ENCODE data around the gene CAMTA2. TPM values are rescaled to one million over a fixed set of nuclear protein-coding genes. Genes with fewer than 3 reads are reported as not detected.

The CAMTA2 gene
- polyA plus RNA-seq, 1 donor (not counting 4 experiments of a cell fraction or from before 2014, with no cell fraction given) = 8.5 TPM

DNA sequence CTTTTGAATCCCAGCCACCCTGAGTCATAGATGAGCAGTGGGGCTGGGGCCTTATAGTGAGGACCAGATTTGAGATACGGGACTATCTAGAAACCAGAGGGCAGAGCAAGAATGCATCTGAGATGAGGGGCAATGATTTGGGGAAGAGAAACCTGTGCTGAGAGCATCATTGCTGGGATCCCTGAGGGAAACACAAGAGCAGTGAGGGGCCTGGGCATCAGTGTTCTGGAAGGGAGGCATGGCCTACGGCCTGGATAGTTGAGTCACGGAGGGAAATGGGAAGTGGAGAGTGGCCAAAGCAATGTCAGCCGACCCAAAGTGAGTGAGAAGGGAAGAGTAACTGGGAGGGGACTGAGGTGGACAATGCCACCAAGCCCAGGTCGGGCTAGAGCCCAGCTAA is 5.2 kb downstream of the CAMTA2 start:
- Histone ChIP-seq H3K79me2 (ENCODE audit: control insufficient read depth, insufficient read depth, low read length) (peaks cover 14% of the 10 kb centered on the region), H3K4me2 (ENCODE audit: control insufficient read depth, extremely low read depth, insufficient read depth, low read depth, low read length) (no peak overlapping the region), H3K36me3 (ENCODE audit: control insufficient read depth in 2 of 2, extremely low read depth in 1 of 2, insufficient read depth in 2 of 2, low read length in 2 of 2) (peaks cover 43 to 45% of the 10 kb centered on the region in 2 experiments), H2AFZ (ENCODE audit: control insufficient read depth, low read length) (no peak overlapping the region), H3K4me1 (ENCODE audit: control insufficient read depth, extremely low read depth, insufficient read depth, low read length) (peaks cover 5% of the 10 kb centered on the region), H3K9me3 (ENCODE audit: control insufficient read depth, low read depth, low read length) (no peaks in the 10 kb centered on the region), H3K9ac (ENCODE audit: control insufficient read depth, extremely low read depth, insufficient read depth, low read length) (no peak overlapping the region), H4K20me1 (ENCODE audit: control insufficient read depth, extremely low read depth, insufficient read depth, low read length) (no peaks in the 10 kb centered on the region), H3K27ac (ENCODE audit: control insufficient read depth, insufficient read depth, low read length) (no peak overlapping the region), H3K4me3 (ENCODE audit: control insufficient read depth in 2 of 3, extremely low read depth in 1 of 3, insufficient read depth in 2 of 3, low read depth in 1 of 3, low read length in 3 of 3) (no peak overlapping the region), H3K9me1 (ENCODE audit: control insufficient read depth, extremely low read depth, insufficient read depth, low read length) (no peaks in the 10 kb centered on the region), H3K27me3 (ENCODE audit: control insufficient read depth, extremely low read depth, insufficient read depth, low read length) (no peaks in the 10 kb centered on the region)
- FAIRE-seq (no peak), DNase-seq (ENCODE audit: low read depth, low spot score) (no peak)
- dilution Hi-C loops (cut with MboI; ENCODE audit: extremely low pct_ligation_motif_present, low sequenced_read_pairs) = no loop called here
- TF ChIP-seq EZH2 (IDR thresholded peaks at IDR 0.05; ENCODE audit: low read length) = no peak
- TF ChIP-seq, protein P1, sequence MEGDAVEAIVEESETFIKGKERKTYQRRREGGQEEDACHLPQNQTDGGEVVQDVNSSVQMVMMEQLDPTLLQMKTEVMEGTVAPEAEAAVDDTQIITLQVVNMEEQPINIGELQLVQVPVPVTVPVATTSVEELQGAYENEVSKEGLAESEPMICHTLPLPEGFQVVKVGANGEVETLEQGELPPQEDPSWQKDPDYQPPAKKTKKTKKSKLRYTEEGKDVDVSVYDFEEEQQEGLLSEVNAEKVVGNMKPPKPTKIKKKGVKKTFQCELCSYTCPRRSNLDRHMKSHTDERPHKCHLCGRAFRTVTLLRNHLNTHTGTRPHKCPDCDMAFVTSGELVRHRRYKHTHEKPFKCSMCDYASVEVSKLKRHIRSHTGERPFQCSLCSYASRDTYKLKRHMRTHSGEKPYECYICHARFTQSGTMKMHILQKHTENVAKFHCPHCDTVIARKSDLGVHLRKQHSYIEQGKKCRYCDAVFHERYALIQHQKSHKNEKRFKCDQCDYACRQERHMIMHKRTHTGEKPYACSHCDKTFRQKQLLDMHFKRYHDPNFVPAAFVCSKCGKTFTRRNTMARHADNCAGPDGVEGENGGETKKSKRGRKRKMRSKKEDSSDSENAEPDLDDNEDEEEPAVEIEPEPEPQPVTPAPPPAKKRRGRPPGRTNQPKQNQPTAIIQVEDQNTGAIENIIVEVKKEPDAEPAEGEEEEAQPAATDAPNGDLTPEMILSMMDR (optimal IDR thresholded peaks at IDR 0.05 in 1 of 3, IDR thresholded peaks at IDR 0.05 in 1 of 3, conservative IDR thresholded peaks at IDR 0.05 in 1 of 3; ENCODE audit: extremely low read depth in 1 of 3, insufficient read depth in 2 of 3, low read length in 3 of 3) = no peak

DNA sequence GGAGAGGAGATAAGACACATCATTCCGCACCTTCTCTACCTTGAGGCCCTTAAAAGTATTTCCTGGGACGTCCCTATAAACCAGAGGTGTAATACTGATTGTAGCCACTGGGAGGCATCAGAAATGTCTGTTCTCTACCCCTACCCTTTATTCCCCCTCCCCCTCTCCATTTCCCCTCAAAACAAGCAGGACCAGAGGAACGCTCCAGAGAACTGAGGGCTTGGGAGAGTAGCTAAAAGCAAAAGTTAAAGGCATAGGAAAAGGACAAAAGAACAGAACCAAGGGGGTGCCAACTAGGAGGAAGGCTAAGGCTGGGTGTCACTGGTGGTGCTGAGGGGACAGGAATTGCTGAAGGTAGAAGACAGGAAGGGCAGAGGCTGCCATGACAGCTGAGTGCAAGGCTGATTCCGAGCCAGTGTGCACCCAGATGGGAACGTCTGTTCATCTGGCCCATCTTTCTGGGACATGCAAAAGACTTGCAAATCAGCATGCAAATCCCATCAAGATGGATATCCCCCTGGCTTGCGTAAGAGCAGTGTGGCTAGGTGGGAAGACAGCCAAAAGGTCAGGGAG is 6.7 kb downstream of the CAMTA2 start:
- no peak overlapping the region for H3K27ac ChIP-seq (ENCODE audit: control insufficient read depth, insufficient read depth, low read length)
- H3K9me1 ChIP-seq (ENCODE audit: control insufficient read depth, extremely low read depth, insufficient read depth, low read length) = no peaks in the 10 kb centered on the region
- no peak overlapping the region for H3K4me2 ChIP-seq (ENCODE audit: control insufficient read depth, extremely low read depth, insufficient read depth, low read depth, low read length)
- peaks cover 45 to 49% of the 10 kb centered on the region in 2 experiments for H3K36me3 ChIP-seq (ENCODE audit: control insufficient read depth in 2 of 2, extremely low read depth in 1 of 2, insufficient read depth in 2 of 2, low read length in 2 of 2)
- H4K20me1 ChIP-seq (ENCODE audit: control insufficient read depth, extremely low read depth, insufficient read depth, low read length) = no peaks in the 10 kb centered on the region
- peaks cover 3% of the 10 kb centered on the region for H3K79me2 ChIP-seq (ENCODE audit: control insufficient read depth, insufficient read depth, low read length)
- TF ChIP-seq, protein P1 (optimal IDR thresholded peaks at IDR 0.05 in 1 of 3, IDR thresholded peaks at IDR 0.05 in 1 of 3, conservative IDR thresholded peaks at IDR 0.05 in 1 of 3; ENCODE audit: extremely low read depth in 1 of 3, insufficient read depth in 2 of 3, low read length in 3 of 3) = peak; percentile 56 to 72 (median 61)
- TF ChIP-seq EZH2 (IDR thresholded peaks at IDR 0.05; ENCODE audit: low read length) = no peak
- H3K27me3 ChIP-seq (ENCODE audit: control insufficient read depth, extremely low read depth, insufficient read depth, low read length) = no peaks in the 10 kb centered on the region
- no peaks in the 10 kb centered on the region for H3K4me1 ChIP-seq (ENCODE audit: control insufficient read depth, extremely low read depth, insufficient read depth, low read length)
- DNase-seq (ENCODE audit: low read depth, low spot score) (no peak), FAIRE-seq (peak; percentile 74)
- H2AFZ ChIP-seq (ENCODE audit: control insufficient read depth, low read length) = no peak overlapping the region
- dilution Hi-C loops (cut with MboI; ENCODE audit: extremely low pct_ligation_motif_present, low sequenced_read_pairs) = no loop called here
- no peaks in the 10 kb centered on the region for H3K9me3 ChIP-seq (ENCODE audit: control insufficient read depth, low read depth, low read length)
- H3K4me3 ChIP-seq (ENCODE audit: control insufficient read depth in 2 of 3, extremely low read depth in 1 of 3, insufficient read depth in 2 of 3, low read depth in 1 of 3, low read length in 3 of 3) = no peak overlapping the region
- no peak overlapping the region for H3K9ac ChIP-seq (ENCODE audit: control insufficient read depth, extremely low read depth, insufficient read depth, low read length)
